ENCODE measurements around the gene NR2F1.

Gene NR2F1

DNA sequence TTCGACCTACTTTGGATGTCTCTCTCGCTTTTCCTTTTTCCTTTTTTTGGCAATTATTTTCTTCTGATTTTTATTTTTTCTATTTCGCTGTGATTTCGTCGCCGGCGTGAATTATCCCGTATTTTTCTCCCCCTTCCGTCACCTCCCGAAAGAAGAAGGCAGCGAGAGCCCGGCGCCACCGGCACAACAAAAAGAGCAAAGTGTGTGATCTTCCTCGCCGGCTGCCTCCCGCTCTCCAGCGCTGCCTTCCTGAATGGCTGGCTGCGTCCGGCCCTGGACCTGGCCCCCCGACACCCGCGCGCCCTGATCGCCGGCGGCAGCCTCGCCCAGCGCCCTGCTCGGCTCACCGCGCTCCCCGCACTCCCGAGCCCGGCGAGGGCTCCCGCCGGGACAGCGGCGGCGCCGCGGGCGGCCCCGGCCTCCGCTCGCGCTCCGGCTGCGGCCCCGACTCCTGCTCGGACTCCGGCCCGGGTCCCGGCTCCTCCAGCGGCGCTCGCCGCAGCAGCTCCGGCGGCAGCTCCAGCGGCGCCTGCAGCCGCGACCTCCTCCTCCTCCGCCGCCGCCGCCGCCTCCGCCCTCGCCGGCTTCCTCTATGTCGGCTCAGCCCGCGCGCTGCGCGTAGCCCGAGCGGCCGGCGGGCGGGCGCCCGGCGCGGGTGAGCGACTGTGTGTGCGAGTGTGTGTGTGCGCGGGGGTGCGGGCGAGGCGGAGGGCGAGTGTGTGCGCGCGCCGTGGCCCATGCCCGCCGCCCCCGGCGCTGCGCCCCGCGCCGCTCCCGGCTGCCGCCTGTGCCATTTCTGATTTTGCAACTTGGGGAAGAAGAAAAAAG lies 960 bp downstream of the NR2F1 start:
- Histone ChIP-seq H3K27ac (ENCODE audit: extremely low read depth, low read depth, low read length) (peak overlapping the region; percentile 97), H3K9me3 (ENCODE audit: control insufficient read depth, insufficient read depth, low read depth, low read length) (no peaks in the 10 kb centered on the region), H3K4me3 (ENCODE audit: low read depth, low read length) (peak overlapping the region; percentile 78), H3K36me3 (ENCODE audit: control insufficient read depth in 2 of 2, insufficient read depth in 1 of 2, low read length in 2 of 2) (peaks cover 3 to 16% of the 10 kb centered on the region in 2 experiments; a peak in 2 of 3 replicates), H3K4me1 (ENCODE audit: control insufficient read depth, insufficient read depth, low read length) (peaks cover 7% of the 10 kb centered on the region)
- ChIA-PET CTCF (interaction anchor here (0.9 kb wide), 1 partner anchor 23 kb away, joined by 3 read pairs; no protein-coding TSS in a partner anchor), POLR2A (interaction anchor here (0.6 to 1.3 kb wide), 4 partner anchors 38 to 1051 kb away, joined by 3 to 4 read pairs (median 3); no protein-coding TSS in a partner anchor)
- TF ChIP-seq ZNF423 (tag by site-specific recombination; IDR thresholded peaks at IDR 0.05) (no peak), ZNF416 (tag by site-specific recombination; IDR thresholded peaks at IDR 0.05) (no peak), OSR2 (tag by site-specific recombination; IDR thresholded peaks at IDR 0.05) (no peak), ZNF324 (tag by site-specific recombination; IDR thresholded peaks at IDR 0.05) (no peak), ZBTB8A (tag by site-specific recombination; IDR thresholded peaks at IDR 0.05) (peak; percentile 28), FEZF1 (tag by site-specific recombination; IDR thresholded peaks at IDR 0.05) (peak; percentile 80), ZNF175 (tag by site-specific recombination; IDR thresholded peaks at IDR 0.05) (no peak), ZNF792 (tag by site-specific recombination; IDR thresholded peaks at IDR 0.05) (no peak), ZXDB (tag by site-specific recombination; IDR thresholded peaks at IDR 0.05) (no peak), MZF1 (tag by site-specific recombination; IDR thresholded peaks at IDR 0.05; ENCODE audit: borderline replicate concordance) (no peak), ZNF24 (tag by site-specific recombination; IDR thresholded peaks at IDR 0.05) (no peak), ZNF677 (tag by site-specific recombination; IDR thresholded peaks at IDR 0.05) (no peak), ZBTB6 (tag by site-specific recombination; IDR thresholded peaks at IDR 0.05) (no peak), ZBTB20 (tag by site-specific recombination; IDR thresholded peaks at IDR 0.05) (peak; percentile 44; the same call in 1 of the 2 replicates), ZNF354C (tag by site-specific recombination; IDR thresholded peaks at IDR 0.05; ENCODE audit: borderline replicate concordance, low read depth) (no peak), ZFP41 (tag by site-specific recombination; IDR thresholded peaks at IDR 0.05; ENCODE audit: borderline replicate concordance) (no peak), ELK4 (IDR thresholded peaks at IDR 0.05; ENCODE audit: borderline replicate concordance, low read depth, low read length) (no peak), ZNF585B (tag by site-specific recombination; IDR thresholded peaks at IDR 0.05) (no peak), PRDM6 (tag by site-specific recombination; IDR thresholded peaks at IDR 0.05) (no peak), ZNF624 (tag by site-specific recombination; IDR thresholded peaks at IDR 0.05) (no peak), ZFHX2 (tag by site-specific recombination; conservative IDR thresholded peaks at IDR 0.05) (no peak; the same call in 1 of the 2 replicates), ZNF133 (tag by site-specific recombination; IDR thresholded peaks at IDR 0.05) (no peak), ZNF404 (tag by site-specific recombination; IDR thresholded peaks at IDR 0.05) (no peak), ZNF335 (tag by site-specific recombination; conservative IDR thresholded peaks at IDR 0.05) (peak; percentile 67), ZFP37 (tag by site-specific recombination; IDR thresholded peaks at IDR 0.05) (no peak), PATZ1 (tag by site-specific recombination; IDR thresholded peaks at IDR 0.05) (no peak), ZNF146 (tag by site-specific recombination; IDR thresholded peaks at IDR 0.05) (no peak), ZNF26 (tag by site-specific recombination; IDR thresholded peaks at IDR 0.05) (no peak)
- TF ChIP-seq, protein P1, sequence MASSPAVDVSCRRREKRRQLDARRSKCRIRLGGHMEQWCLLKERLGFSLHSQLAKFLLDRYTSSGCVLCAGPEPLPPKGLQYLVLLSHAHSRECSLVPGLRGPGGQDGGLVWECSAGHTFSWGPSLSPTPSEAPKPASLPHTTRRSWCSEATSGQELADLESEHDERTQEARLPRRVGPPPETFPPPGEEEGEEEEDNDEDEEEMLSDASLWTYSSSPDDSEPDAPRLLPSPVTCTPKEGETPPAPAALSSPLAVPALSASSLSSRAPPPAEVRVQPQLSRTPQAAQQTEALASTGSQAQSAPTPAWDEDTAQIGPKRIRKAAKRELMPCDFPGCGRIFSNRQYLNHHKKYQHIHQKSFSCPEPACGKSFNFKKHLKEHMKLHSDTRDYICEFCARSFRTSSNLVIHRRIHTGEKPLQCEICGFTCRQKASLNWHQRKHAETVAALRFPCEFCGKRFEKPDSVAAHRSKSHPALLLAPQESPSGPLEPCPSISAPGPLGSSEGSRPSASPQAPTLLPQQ (tag by site-specific recombination; IDR thresholded peaks at IDR 0.05): no peak
